Brain pericyte (primary cell): ENCODE measurements around the gene SUFU.

ENCODE experiments used
- DNase-seq: peaks from one replicate; pipeline ENCODE4 v3.0.0-alpha.2; 2012; ENCODE audit warnings: low read depth, low spot score

SUFU gene

DNA sequence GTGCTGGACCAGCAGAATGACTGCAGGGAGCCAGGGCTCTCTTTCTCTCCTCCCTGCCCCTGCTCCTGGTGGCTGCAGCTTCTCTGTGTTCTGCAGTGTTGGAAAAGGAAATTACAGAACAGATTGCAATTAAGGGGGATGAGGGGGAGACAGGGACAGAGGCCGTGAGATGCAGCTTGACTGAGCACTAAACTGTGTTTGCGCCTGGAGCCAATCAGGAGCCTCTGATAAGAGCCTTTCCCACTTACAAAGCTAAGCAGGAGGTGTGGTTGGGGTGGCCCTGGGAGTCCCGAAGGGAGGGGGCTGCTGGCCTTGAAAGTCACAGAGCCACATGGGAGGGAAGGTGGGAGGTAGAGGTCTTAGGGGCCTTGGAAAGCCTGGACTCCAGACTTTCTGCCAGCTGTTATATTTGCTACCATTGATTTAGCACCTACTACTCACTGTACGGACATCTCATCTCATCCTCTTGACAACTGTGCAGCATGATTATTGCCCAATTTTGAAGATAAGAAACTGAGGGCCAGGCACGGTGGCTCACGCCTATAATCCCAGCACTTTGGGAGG, 167.2 kb downstream of the SUFU start:
- no peak for DNase-seq

DNA sequence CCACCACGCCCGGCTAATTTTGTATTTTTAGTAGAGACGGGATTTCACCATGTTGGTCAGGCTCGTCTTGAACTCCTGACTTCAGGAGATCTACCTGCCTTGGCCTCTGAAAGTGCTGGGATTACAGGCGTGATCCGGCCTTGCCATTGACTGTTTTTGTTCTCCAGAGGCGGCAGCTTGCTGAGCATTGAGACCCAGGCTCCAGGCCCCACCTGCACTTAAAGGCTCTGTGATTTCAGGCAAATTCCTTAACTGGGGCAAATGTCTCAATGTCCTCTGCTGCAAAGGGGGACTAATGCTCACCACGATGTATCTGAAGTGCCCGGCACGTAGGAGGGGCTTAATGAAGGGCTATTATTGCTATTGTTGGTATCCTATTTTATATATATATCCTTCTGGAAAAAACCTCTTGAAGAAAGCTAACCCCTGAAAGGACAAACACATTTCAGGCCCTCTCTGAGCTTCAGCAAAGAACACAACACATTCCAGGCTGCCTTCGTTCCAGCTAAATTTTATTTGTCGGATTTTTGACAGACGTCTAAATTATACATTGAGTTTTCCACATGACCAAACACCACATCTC, 169.6 kb downstream of the SUFU start:
- no peak for DNase-seq

DNA sequence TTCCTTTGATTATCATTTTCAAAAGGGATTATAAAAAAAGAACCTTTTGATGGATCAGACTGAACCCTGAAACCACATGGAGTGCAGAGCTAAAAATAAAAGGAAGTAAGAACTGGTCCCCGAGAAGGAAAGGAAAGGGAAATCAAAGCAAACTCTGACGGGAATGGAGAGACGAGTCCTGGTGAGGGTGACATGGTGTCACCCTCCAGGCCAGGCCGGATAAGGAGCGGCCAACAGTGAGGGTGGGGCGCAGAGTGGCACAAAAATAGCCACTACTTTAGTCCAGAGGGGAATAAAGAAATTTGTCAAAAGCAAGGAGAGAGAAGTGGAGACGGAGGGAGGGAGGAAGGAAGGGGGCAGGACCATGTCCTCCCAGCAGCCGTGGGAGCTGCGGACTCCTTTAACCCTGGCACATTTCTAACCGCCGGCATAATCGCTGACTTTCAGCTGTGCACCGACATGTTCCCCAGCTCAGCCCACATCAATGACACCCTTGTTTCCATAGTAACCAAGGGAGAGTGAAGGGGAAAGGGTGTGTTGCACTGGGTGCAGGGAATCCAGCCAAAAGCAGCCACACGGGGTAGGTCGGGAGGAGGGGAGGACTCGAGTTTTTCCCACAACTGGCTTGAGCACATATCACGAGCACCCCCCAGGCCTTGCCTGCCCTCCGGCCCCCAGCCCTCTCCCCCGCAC, 170.2 kb downstream of the SUFU start:
- no peak for DNase-seq

- no peak for DNase-seq
These were observed 170.8 kb downstream of the SUFU start for GRCh38 chr10:102674566-102674965.

GRCh38 chr10:102675011-102675665, 171.4 kb downstream of the SUFU start:
- DNase-seq, result no peak

DNA sequence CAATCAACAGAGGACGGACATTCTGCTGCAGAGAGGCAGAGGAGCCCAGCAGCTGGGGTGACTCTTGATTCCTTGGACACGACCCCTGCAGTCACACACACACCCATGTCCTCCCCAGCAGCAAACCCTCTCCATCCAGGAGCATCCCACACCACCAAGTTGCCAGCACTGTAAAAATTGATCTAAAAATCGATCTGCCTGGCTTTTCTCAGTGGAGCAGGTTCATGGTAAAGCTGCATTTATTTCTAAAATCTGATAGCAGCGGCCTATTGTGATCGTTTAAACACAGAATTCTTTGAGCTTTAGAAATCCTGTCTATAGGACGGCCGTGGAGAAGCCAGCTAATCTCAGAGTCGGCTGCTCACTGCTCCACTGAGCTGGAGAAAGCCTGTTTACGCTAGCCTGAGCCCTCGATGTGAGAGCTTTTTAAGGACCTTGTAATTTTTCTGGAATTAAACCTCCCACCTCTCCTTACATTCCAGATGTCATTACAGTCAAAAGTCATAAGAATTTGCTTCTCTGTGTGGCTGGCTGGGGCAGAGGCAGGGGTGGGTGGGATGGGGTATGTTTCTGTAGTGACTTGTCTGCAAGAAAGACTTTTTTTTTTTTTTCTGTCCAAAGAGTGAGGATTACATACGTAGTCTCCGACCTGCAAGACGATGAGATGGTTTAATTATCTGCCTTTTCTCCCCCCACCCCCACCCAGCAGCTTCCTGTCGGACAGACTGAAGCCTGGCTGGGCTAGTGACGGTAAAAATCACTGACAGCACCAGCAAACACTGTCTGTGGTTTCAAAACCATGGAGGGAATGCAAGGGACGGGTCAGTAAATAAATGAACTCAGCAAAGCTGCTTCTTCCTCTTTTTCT, 172.1 kb downstream of the SUFU start:
- DNase-seq, result peak; percentile 31

GRCh38 chr10:102676534-102677315, 173.0 kb downstream of the SUFU start:
- no peak for DNase-seq

DNA sequence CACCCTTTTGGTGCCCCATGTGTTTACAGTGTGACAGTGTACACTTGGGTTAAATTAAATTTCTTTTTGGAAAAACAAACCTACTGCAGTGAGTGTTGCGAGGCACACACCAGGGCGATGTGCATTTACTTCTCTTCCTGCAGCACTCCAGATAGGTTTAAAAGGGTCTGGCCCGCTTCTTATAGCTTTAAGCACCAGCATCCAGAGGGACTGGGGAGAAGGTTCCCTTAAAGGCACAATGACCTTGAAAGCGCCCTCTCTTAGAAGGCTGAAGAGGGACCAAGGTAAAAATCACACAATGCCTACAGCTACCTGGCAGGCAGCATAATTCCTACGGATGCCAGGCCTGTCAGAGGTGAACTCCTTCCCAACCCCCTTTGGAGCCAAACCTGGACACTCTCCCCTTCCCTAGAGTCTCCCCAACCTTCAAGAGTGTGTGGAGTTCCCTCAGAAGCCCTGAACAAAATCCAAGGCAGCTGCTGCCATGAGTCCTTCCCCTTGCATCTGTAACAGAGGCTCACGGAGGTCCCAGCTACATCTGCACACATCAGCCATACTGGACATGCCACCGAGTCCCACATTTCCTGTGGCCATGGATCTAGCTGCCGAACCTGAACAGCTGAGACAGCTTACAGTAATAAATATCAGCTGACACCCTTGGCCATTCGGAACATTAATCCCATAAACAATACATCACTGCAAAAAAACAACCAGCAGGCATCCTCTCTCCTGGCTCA, 173.7 kb downstream of the SUFU start:
- DNase-seq, result no peak

- no peak for DNase-seq
These were observed 174.3 kb downstream of the SUFU start for GRCh38 chr10:102678068-102678400.

DNA sequence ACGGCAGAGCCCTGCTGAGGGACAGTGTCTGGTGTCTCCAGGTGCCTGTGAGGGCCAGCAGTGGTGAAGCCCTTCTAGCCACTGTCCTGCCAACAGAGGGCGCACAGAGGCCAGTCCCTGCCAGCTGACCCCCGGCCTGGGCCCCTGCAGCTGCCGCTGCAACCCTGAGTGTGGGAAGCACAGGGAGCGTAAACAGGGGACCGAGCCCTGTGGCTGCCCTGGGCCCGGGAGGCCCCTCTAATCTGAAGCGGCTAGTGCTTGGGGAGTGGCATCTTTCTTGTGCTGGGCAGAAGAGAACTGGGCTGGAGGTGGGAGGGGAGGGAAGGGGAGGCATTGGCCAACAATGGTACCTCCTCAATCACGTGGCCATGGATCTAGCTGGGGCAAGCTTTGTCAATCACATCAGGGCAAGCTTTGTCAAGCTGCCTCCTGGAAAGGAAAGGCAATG, 175.1 kb downstream of the SUFU start:
- DNase-seq, result peak; percentile 79

DNA sequence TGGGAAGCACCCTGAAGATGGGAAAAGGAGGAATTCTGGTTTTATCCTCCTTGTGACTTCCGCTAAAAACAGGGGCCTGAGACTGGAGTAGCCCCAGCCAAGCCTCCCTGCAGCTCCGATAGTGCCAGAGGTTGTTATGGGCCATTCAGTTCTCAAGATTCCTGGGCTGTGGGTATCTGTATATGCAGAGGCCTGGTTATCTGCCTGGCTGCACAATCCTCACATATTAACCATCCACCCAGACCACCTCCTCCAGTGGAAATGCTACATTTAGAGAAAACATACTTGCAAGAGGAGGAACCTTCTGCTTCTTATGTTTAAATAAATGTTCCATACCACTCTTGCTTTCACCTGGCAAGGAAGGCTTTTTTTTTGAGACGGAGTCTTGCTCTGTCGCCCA, 175.8 kb downstream of the SUFU start:
- DNase-seq, result no peak

- DNase-seq, result no peak
These were observed 177.9 kb downstream of the SUFU start for GRCh38 chr10:102681696-102682095.

DNA sequence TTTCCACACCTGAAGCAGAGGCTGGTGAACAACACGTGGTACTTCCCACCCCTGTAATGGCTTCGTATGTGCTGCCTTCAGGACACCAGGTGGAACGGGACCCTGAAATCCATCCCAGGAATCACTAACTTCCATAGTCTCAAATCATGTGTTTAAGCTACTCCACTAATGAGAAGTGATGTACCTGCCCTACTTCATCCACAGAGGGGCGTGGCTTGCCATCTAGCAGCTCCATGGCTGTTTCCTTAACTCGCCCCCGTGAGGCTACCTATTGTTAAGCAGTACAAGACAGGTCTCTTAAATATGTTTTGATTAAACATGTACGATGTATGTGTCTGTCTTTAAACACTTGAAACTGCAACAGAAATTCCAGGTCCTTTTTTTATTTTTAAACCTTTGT, 178.6 kb downstream of the SUFU start:
- no peak for DNase-seq

GRCh38 chr10:102682981-102683380, 179.2 kb downstream of the SUFU start:
- no peak for DNase-seq
